Osteoblast (primary cell): Measurements from ENCODE around the gene JPH2. TPM values are rescaled to one million over a fixed set of nuclear protein-coding genes. Genes with fewer than 3 reads are reported as not detected.

Experiments used
- DNase-seq: peaks from one replicate; pipeline ENCODE4 v3.0.0; 2011; ENCODE audit warnings: low spot score, mixed read lengths; ENCODE audit not compliant: insufficient read length; ENCODE audit errors: missing footprints
- H2AFZ ChIP-seq: 2 replicates; pipeline ENCODE4 v1.6.0; 2011; ENCODE audit warnings: mild to moderate bottlenecking, low read length
- H3K27ac ChIP-seq: 2 replicates; pipeline ENCODE4 v1.5.1; 2011; ENCODE audit warnings: mild to moderate bottlenecking, low read depth, low read length, moderate library complexity
- H3K27me3 ChIP-seq: 2 replicates; pipeline ENCODE4 v1.6.0; 2012; ENCODE audit warnings: mild to moderate bottlenecking, control low read depth, inconsistent platforms, low read length, moderate library complexity; ENCODE audit not compliant: insufficient read depth
- H3K36me3 ChIP-seq: 2 replicates; pipeline ENCODE4 v1.5.1; 2011; ENCODE audit warnings: mild to moderate bottlenecking, low read length, control low read depth, moderate library complexity; ENCODE audit not compliant: insufficient read depth
- H3K4me1 ChIP-seq: 2 replicates; pipeline ENCODE4 v1.5.1; 2011; ENCODE audit warnings: mild to moderate bottlenecking, low read length, control low read depth, moderate library complexity; ENCODE audit not compliant: insufficient read depth
- H3K4me2 ChIP-seq: 2 replicates; pipeline ENCODE4 v1.6.0; 2011; ENCODE audit warnings: mild to moderate bottlenecking, low read length; ENCODE audit not compliant: insufficient read depth
- H3K4me3 ChIP-seq: fragments of 200-600 bp; sonication (generic); 3 replicates; pipeline ENCODE4 v1.5.1; 2012; ENCODE audit warnings: mild to moderate bottlenecking, low read length, inconsistent platforms; ENCODE audit not compliant: insufficient read depth
- H3K79me2 ChIP-seq: 2 replicates; pipeline ENCODE4 v1.6.0; 2012; ENCODE audit warnings: mild to moderate bottlenecking, low read length, control low read depth, inconsistent platforms; ENCODE audit not compliant: insufficient read depth
- H3K9me3 ChIP-seq: 2 replicates; pipeline ENCODE4 v1.5.1; 2011; ENCODE audit warnings: low read depth, low read length, control low read depth
- H4K20me1 ChIP-seq: 2 replicates; pipeline ENCODE4 v1.6.0; 2012; ENCODE audit warnings: mild to moderate bottlenecking, low read length, control low read depth; ENCODE audit not compliant: insufficient read depth
- CTCF ChIP-seq: IDR thresholded peaks from 2 replicates; pipeline ENCODE4 v1.5.1; 2011; ENCODE audit warnings: mild to moderate bottlenecking, low read depth, low read length, moderate library complexity; ENCODE audit errors: extremely low read depth
- total RNA-seq: library from RNA; depleted of rRNA; stranded (reverse); fragments of >200 nt; gene quantifications from 2 replicates; pipeline ENCODE4 v1.2.3, GENCODE V29; 2012

Gene JPH2
- total RNA-seq, 1 donor, result 2.2 TPM

- no peak for TF ChIP-seq CTCF
- H3K4me2 ChIP-seq, result no peak overlapping the region
- no peak overlapping the region for H2AFZ ChIP-seq
- H4K20me1 ChIP-seq, result no peaks in the 10 kb centered on the region
- H3K36me3 ChIP-seq, result no peaks in the 10 kb centered on the region
- no peaks in the 10 kb centered on the region for H3K9me3 ChIP-seq
- peak; percentile 44 for DNase-seq
- H3K27ac ChIP-seq, result no peak overlapping the region
- H3K4me3 ChIP-seq, result no peak overlapping the region
- H3K27me3 ChIP-seq, result peaks cover 15% of the 10 kb centered on the region
- H3K4me1 ChIP-seq, result no peaks in the 10 kb centered on the region
- H3K79me2 ChIP-seq, result no peaks in the 10 kb centered on the region
Measured at GRCh38 chr20:44065401-44066340, 121.3 kb downstream of the JPH2 start.

GRCh38 chr20:44064501-44065400, 122.2 kb downstream of the JPH2 start:
- Histone ChIP-seq H3K27ac (no peak overlapping the region), H3K9me3 (no peaks in the 10 kb centered on the region), H3K79me2 (no peaks in the 10 kb centered on the region), H3K36me3 (no peaks in the 10 kb centered on the region), H3K4me1 (no peaks in the 10 kb centered on the region), H3K27me3 (peaks cover 7% of the 10 kb centered on the region), H2AFZ (no peak overlapping the region), H3K4me2 (no peak overlapping the region), H3K4me3 (no peak overlapping the region), H4K20me1 (no peaks in the 10 kb centered on the region)
- DNase-seq, result no peak
- TF ChIP-seq CTCF, result no peak

Other genes with a start within 250 kb of the JPH2 start
- 46.7 and 47.4 TPM in 2 replicates for gene OSER1, start 23.6 kb upstream of the JPH2 start, total RNA-seq
- gene GDAP1L1, start 60.1 kb upstream of the JPH2 start, total RNA-seq, result 0.72 TPM in 1 of 2 replicates, not detected in the other
- gene FITM2, start 124.0 kb upstream of the JPH2 start, total RNA-seq, result 7.1 and 7.2 TPM in 2 replicates
- not detected in 2 replicates for gene R3HDML, start 149.9 kb upstream of the JPH2 start, total RNA-seq
- gene HNF4A, start 168.5 kb upstream of the JPH2 start, total RNA-seq, result not detected in 2 replicates